ENCODE data around the gene ATF4.

Gene ATF4, protein sequence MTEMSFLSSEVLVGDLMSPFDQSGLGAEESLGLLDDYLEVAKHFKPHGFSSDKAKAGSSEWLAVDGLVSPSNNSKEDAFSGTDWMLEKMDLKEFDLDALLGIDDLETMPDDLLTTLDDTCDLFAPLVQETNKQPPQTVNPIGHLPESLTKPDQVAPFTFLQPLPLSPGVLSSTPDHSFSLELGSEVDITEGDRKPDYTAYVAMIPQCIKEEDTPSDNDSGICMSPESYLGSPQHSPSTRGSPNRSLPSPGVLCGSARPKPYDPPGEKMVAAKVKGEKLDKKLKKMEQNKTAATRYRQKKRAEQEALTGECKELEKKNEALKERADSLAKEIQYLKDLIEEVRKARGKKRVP

DNA sequence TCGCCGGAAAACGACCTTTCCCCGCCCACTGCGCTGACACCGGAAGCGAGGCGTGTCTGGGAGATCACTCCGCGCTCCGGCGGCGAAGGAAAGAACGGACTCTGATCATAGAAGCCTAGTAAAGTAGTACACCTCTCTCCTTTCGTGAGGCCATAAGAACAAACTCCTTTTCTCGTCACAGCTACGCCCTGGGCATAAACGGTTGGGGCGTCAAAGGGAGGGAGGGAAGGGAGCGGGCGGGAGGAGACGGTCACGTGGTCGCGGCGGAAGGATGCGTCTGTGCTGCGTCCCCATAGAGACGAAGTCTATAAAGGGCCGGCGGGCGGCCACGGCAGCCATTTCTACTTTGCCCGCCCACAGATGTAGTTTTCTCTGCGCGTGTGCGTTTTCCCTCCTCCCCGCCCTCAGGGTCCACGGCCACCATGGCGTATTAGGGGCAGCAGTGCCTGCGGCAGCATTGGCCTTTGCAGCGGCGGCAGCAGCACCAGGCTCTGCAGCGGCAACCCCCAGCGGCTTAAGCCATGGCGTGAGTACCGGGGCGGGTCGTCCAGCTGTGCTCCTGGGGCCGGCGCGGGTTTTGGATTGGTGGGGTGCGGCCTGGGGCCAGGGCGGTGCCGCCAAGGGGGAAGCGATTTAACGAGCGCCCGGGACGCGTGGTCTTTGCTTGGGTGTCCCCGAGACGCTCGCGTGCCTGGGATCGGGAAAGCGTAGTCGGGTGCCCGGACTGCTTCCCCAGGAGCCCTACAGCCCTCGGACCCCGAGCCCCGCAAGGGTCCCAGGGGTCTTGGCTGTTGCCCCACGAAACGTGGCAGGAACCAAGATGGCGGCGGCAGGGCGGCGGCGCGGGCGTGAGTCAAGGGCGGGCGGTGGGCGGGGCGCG lies at the start of gene ATF4:
ATF4 (plus strand) TSS at position 337 of the 880 bp plus-strand sequence. CDS start 884 bp downstream, outside the sequence.
- peak; percentile 65 to 97 for DNase-seq

DNA sequence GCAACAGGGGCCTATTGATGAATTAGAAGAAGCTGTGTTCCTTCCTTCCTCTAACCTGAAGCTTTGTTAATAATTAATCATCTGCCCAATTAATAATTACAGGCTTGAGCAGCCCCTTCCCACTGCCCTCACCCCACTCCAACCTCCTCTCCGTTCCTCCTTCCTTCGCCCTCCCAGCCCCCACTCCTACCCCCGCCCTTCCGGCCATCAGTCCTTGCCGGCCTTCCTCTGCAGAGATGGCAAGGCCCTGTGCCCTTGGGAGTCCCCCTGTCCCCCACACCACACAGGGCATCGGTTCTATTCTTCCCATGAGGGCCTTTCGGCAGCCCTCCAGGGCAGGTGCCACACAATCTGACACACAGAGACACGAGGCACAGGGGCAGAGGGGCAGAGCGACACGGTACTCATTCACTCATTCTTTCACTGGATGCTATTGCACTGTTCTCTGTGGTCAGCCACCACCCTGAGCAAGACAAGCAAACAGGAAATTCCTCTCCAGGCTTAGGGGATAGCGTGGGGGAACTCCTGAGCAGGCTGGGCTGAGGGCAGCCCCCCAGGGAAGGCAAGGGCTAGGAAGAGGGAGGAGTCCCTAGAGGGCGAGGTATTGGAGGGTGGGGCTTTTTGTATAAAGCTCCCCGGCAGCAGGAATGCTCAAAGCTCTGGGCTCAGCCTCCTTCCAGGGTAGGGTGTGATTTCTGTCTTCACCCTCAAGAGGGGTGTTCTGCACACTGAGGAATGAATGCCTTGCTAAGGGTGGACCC lies 48.8 kb upstream of the ATF4 start:
- no peak for DNase-seq

DNA sequence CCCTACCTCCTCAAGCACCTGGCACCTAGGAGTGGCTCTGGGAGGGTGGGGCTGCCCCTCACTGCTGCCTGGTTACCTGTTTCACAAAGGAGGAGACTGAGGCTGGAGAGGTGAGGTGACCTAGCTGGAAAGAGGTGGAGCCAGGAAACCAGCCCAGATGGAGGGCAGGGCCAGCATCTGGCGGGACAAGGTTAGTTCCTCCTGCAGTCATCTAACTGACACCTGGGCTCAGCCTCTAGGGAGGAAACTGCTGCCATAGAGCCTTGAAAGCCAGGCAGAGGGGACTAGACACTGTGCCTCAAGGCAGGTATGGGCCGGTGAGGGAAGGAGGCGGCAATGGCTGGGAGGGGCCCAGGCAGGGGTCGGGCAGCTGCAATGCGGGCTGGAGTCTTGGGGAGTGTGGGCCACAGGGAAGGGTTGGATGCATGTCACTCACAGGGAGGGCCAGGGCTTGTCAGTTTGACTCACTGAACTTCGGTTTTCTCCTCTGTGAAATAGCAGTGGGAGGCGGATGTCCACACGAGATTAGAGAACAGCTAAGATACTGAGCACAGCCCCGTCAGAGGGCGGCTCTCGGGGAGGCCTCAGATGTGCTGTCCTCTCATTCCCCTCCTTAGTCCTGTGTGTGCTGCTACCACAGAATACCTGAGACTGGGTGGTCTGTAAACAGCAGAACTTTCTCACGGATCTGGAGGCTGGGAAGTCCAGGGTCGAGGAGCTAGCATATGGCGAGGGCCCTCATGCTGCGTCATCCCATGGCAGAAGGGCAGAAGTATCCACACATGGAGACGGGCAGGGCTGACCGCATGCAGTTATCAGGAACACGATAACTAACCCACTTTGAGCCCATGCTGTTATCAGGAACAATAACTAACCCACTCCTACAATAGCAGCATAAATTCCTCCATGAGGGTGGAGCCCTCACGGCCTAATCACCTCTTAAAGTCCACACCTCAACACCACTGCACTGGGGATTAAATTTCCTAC lies 47.5 kb upstream of the ATF4 start:
- peak; percentile 16 to 50 for DNase-seq

DNA sequence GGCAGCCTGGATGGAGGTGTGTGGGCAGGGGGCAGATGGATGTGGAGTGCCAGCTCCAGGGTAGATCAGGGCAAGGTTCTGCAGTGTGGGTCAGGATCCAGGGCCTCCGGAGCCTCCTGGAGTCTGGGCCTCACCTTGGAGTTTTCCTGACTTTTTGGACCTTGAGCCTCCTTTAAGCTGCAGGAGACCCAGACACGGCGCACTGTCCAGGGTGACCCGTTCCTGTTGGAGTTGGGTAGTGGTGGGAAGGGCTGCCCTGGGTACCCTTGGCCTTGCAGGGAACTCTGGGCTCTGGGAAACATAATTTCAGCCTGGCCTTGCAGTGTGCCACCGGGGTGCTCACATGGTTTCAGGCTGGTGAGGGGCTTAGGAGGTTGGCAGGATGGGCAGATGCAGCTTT lies 46.5 kb upstream of the ATF4 start:
- DNase-seq: no peak

DNA sequence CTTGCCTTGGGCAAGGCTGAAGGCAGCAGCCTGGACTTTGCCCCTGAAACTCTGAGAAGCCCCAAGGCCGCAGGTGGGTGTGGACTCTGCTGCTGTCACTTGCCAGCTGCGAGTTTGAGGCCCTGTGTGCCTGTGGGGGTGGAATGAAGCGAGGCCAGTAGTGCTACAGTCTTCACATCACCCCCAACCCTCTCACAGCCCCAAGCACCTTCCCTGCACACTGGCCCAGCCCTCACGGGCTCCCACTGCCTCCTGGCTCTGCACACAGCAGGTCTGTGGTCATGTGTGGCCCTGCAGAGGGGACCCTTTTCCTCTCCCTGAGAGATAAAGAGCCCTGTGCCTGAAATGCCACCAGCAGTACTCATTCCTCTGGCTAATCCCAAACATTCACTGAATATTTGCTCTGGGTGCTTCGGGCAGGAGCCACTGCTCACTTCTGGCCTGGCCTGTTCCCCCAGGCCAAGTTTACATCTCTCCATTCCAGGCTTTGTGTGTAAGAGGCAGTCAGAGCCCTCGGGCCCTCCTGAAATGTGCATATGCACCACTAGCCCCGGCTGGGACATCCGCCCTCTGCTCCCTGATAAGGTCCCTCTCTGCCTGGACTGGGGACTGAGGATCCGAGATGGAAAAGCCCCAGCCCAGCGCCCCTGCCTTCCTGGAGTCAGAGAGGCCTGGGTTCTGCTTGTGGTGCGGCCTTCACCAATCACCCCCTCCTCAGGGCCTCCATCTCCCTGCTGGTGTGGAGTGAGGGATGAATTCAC lies 45.8 kb upstream of the ATF4 start:
- no peak for DNase-seq

DNA sequence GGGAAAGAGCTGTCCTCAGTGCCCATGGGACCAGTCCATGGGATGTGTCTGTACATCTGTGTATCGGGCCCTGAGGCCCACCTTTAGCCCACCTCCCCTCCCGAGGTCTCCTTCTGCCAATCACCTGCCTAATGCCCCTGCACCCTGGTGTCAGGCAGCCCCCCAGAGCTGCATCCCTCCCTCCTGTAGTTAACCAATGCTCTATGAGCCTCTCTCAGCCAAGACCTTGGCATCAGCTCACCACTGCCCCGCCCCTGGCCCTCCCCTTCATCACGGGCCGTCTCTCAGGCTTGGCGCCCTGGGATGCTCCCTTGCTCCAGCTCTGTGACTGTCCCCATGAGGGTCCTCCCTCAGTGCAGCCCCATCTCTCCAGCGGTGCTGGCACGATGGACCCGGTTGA lies 45.0 kb upstream of the ATF4 start:
- DNase-seq: no peak

DNA sequence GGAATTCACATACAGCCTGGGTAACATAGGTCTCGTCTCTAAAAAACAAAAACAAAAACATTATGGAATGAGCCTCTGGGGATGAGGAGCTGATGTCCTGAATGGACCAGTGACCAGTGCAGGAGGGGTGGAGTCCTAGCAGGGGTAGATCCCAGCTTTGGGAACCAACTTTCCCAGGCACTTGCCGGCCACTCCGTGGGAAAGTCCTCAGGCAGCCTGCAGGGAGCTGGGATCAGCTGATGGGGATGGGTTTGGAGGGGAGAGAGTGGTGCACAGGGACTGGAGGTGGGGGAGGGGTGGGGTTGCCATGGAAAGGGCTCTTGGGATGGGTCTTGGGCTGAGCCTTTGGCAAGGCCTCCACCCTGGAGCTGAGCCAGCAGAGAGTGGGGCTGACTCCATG lies 44.5 kb upstream of the ATF4 start:
- no peak for DNase-seq

DNA sequence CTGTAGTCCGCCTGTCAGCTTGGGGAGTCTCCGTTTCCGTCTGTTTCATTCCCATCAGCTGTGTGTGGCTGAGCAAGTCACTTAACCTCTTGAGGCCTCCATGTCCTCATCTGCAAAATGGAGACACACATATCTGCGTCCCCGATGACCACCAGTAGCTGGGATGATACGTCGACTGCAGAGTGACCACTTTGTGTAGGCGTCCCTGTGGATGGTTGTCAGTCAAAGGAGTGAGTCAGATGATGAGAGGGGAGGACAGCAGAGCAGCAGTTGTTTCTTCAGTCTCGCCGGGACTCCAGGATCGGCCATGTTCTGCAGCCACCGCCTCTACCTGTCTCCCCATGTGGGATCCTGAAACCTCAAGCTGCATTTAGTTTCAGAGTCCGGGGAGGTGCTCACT lies 43.7 kb upstream of the ATF4 start:
- DNase-seq: no peak

DNA sequence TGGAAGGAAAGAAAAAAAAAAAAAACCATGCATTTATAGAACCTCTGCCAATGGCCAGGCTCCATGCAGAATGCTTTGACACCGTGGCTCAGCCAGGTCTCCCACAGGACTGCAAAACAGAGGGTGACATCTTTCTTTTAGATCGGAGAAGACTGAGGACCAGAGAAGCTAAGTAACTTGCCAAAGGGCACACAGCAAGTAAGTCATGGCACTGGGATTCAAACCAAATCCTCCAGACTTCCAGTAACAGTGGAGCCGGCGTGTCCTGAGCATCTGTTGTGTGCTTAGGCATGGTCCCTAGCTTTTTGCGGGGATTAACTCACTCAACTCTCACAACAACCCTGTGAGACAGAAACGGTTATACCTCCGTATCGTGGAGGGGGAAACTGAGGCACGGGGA lies 42.8 kb upstream of the ATF4 start:
- DNase-seq: no peak

DNA sequence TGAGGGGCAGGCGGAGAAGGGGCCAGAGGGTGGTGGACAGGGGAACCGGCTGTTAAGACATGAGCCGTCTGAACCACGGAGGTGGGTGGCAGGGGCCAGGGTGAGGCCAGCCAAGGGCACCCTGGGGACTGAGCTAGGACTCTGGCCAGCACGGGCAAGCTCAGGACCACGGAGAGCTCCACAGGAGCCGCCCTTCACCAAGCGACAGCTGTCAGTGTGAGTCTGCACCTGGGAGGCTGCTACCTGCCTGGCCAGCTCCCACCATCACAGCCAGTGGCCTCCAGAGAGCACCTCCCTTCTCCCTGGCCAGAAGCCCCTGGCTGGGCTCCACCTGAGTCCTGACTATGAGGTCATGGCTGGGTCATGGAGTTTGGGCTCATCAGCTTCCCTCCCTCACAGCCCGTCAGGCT lies 41.9 kb upstream of the ATF4 start:
- DNase-seq: no peak

DNA sequence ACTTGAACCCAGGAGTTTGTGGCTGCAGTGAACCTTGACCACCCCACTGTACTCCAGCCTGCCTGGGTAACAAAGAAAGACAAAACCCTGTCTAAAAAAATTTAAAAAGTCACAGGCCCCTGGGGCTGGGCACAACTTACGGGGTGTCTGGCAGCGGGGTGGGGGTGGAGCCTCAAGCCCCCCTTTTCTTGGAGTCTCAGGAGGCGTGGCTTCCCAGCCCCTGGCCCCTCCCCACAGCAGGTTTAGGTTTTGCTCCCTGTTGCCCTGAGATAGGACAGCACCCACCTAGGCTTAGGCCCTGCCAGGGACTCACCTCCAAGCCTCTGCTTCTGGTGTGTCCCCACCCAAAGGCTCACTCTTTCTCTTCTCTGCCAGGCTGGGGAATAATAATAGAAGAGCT lies 41.1 kb upstream of the ATF4 start:
- DNase-seq: no peak

DNA sequence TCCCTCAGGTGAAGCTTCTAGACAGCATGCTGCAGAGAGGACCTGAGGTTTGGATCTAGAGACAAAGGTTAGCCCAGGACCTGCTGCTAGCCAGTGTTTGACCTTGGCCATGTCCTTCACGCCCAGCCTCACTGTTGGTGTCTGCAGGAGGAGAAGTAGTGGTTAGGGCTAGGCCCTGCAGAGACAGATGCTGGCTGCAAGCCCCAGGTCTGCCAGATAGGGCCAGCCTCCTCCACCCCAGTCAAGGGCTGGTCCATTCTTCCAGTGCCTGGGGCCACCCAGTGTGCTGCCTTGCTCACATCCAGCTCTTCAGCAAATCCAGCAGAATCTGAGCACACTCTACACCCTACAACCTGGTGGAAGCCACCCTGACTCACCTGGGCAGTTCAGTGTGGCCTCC lies 39.8 kb upstream of the ATF4 start:
- DNase-seq: no peak

DNA sequence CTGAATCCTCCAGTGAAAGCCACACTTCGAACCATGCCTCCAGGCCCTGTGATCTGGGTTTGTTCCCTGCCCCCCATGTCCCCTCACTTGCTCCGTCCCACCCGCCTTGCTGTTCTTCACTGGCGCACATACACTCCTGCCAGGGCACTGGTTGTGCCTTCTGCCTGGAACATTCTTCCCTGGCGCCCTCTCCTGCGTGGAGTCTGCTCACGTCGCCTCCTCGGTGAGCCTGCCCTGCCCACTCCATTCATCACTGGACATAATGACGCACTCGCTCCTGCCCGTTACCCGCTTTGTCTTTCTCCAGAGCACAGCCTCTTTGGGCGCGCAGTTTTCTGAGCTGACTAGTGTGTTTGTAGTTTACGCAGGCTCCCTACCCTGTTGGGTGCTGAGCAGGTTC lies 39.3 kb upstream of the ATF4 start:
- no peak for DNase-seq

DNA sequence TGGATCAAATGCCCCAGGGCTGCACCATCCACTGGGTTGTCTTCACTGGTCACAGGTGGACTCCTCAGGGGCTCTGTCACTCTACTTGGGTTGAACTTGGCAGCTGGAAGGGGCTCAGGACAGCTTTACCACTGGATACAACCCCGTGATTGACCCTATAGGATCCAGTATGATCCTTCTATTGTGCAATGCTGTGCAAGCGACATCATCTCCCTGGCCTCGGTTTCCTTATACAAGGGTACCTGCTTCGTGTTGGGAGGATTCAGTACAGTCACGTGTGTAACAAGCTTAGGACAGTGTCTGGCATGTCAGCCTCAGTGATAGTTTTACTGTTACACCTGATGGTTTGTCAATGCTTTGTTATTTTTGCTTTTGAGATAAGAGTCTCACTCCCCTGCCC lies 38.8 kb upstream of the ATF4 start:
- DNase-seq: no peak

DNA sequence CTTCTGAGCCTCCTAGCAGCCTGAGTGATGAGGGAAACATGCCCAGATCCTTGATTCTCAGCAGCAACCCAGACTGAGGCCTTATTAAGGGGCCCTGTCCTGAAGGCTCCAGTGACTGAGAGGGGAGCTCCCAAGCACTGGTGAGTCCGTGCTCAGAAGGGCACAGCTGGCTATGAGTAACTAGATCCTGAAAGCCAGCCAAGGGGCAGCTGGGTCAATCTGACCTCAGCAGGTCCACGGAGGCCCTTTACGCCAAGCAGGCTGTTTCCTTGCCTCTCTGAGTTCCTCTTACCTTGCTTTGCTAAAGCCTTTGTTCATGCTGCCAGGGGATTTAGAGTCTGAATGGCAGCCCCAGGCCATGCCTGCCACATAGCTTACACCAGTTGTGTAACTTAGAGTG lies 37.6 kb upstream of the ATF4 start:
- no peak for DNase-seq

DNA sequence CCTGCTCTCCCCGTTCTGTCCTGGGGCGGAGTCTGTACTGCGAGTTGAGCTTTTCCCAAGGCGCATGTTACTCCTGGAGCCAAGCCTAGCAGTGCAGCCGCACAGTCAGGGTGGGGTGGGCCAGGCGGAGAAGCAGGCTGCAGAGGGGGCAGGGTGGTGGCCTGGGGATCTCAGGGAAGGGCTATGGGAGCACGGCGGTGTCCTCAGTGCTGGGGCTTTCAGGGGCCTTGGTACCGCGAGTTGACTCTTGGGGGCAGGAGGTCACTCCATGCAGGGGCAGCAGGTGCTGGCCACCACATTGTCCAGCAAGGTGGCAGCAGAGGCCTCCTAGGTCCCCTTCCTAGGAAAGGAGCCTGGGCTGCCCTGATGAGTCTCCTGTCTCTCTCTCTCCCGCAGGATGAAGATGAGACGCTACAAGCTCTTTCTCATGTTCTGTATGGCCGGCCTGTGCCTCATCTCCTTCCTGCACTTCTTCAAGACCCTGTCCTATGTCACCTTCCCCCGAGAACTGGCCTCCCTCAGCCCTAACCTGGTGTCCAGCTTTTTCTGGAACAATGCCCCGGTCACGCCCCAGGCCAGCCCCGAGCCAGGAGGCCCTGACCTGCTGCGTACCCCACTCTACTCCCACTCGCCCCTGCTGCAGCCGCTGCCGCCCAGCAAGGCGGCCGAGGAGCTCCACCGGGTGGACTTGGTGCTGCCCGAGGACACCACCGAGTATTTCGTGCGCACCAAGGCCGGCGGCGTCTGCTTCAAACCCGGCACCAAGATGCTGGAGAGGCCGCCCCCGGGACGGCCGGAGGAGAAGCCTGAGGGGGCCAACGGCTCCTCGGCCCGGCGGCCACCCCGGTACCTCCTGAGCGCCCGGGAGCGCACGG lies 33.2 kb upstream of the ATF4 start:
- DNase-seq: no peak

DNA sequence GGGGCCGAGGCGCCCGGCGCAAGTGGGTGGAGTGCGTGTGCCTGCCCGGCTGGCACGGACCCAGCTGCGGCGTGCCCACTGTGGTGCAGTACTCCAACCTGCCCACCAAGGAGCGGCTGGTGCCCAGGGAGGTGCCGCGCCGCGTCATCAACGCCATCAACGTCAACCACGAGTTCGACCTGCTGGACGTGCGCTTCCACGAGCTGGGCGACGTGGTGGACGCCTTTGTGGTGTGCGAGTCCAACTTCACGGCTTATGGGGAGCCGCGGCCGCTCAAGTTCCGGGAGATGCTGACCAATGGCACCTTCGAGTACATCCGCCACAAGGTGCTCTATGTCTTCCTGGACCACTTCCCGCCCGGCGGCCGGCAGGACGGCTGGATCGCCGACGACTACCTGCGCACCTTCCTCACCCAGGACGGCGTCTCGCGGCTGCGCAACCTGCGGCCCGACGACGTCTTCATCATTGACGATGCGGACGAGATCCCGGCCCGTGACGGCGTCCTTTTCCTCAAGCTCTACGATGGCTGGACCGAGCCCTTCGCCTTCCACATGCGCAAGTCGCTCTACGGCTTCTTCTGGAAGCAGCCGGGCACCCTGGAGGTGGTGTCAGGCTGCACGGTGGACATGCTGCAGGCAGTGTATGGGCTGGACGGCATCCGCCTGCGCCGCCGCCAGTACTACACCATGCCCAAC lies 32.4 kb upstream of the ATF4 start:
- no peak for DNase-seq

DNA sequence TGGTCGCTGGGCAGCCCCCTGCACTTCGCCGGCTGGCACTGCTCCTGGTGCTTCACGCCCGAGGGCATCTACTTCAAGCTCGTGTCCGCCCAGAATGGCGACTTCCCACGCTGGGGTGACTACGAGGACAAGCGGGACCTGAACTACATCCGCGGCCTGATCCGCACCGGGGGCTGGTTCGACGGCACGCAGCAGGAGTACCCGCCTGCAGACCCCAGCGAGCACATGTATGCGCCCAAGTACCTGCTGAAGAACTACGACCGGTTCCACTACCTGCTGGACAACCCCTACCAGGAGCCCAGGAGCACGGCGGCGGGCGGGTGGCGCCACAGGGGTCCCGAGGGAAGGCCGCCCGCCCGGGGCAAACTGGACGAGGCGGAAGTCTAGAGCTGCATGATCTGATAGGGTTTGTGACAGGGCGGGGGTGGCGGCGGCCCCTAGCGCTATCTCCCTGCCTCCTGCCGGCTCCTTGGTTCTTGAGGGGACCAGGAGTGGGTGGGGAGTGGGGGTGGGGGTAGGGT lies 31.7 kb upstream of the ATF4 start:
- DNase-seq: no peak

Data from NCI-H187 (cell line).